ENCODE data around the gene CCDC170.

Gene CCDC170

DNA sequence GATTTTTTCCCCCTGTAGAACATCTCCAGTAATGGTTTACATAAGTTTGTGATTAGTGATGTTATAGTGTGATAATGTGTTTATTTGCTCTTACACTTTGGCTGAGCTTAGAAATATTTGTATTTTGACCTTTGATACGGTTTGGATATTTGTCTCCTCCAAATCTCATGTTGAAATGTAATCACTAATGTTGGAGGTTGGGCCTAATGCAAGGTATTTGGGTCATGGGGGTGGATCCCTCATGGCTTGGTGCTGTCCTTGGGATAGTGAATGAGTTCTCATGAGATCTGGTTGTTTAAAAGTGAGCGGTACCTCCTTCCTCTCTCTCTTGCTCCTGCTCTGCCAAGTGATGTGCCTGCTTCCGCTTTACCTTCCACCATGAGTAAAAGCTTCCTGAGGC, 147.2 kb downstream of the CCDC170 start:
- H4K8ac ChIP-seq (ENCODE audit: low read length), result no peak overlapping the region
- H4K91ac ChIP-seq (ENCODE audit: low read length), result no peak overlapping the region
- H3K27me3 ChIP-seq (ENCODE audit: control insufficient read depth in 1 of 2, insufficient read depth in 1 of 2, low read length in 2 of 2), result no peaks in the 10 kb centered on the region
- H3K9me3 ChIP-seq (ENCODE audit: control insufficient read depth, low read length), result no peaks in the 10 kb centered on the region
- no peak overlapping the region for H3K23ac ChIP-seq (ENCODE audit: low read length in 2 of 2)
- no peak overlapping the region for H3K9ac ChIP-seq (ENCODE audit: low read length)
- H3K36me3 ChIP-seq (ENCODE audit: control insufficient read depth in 1 of 2, insufficient read depth in 2 of 2, low read depth in 1 of 2, low read length in 2 of 2), result no peaks in the 10 kb centered on the region
- no peak overlapping the region for H3K4ac ChIP-seq (ENCODE audit: low read depth in 1 of 2, low read length in 2 of 2)
- H3K4me3 ChIP-seq (ENCODE audit: insufficient read depth in 1 of 2, low read depth in 1 of 2, low read length in 2 of 2), result no peak overlapping the region
- H3K4me2 ChIP-seq (ENCODE audit: low read length, poor library complexity, severe bottlenecking), result no peak overlapping the region
- no peak for DNase-seq
- WGBS, result 90% methylated on average over 3 of the region's 3 CpGs
- no peak overlapping the region for H2BK120ac ChIP-seq (ENCODE audit: low read depth, low read length)
- H2BK5ac ChIP-seq (ENCODE audit: low read depth, low read length, poor library complexity, severe bottlenecking), result no peak overlapping the region
- H3K27ac ChIP-seq (ENCODE audit: low read length, poor library complexity, severe bottlenecking), result no peak overlapping the region
- H2BK15ac ChIP-seq (ENCODE audit: low read depth, poor library complexity, severe bottlenecking), result no peak overlapping the region
- no peak overlapping the region for H2BK12ac ChIP-seq (ENCODE audit: low read length in 2 of 2)
- no peak overlapping the region for H3K18ac ChIP-seq (ENCODE audit: low read depth in 1 of 2, low read length in 2 of 2)
- no peak overlapping the region for H3K14ac ChIP-seq (ENCODE audit: low read length in 2 of 2)
- H3K79me1 ChIP-seq (replicated peaks; ENCODE audit: low read length, poor library complexity, severe bottlenecking), result no peaks in the 10 kb centered on the region
- no peak overlapping the region for H2AFZ ChIP-seq (ENCODE audit: low read depth, low read length)
- H3K4me1 ChIP-seq (ENCODE audit: control insufficient read depth, insufficient read depth, low read depth, low read length), result no peaks in the 10 kb centered on the region
- no peak overlapping the region for H2AK5ac ChIP-seq (ENCODE audit: low read length, severe bottlenecking)

DNA sequence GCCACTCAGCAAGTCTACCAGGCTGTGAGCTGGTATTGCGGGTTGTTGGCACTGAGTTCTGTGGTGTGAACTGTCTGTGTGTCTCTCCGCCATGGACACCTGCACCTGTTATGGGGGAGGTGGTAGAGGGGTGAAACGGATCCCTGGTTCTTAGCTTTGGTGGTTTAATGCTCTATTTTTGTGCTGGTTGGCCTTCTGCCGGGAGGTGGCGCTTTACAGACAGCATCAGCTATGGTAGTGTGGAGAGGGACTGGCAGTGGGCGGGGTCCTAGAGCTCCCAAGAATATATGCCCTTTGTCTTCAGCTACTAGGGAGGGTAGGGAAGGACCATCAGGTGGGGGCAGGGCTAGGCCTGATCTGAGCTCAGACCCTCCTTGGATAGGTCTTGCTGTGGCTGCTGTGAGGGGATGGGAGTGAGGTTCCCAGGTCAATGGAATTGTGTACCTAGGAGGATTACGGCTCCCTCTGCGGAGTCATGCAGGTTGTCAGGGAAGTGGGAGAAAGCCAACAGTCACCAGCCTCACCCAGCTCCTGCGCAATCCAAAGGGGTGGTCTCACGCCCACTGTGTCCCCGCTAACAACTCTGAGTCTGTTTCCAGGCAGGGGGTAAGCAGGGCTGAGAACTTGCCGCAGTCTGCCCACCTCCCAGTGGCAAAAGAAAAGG, 154.3 kb downstream of the CCDC170 start:
- Histone ChIP-seq H3K18ac (ENCODE audit: low read depth in 1 of 2, low read length in 2 of 2) (no peak overlapping the region), H2BK12ac (ENCODE audit: low read length in 2 of 2) (no peak overlapping the region), H3K23ac (ENCODE audit: low read length in 2 of 2) (no peak overlapping the region), H2BK15ac (ENCODE audit: low read depth, poor library complexity, severe bottlenecking) (no peak overlapping the region), H2AK5ac (ENCODE audit: low read length, severe bottlenecking) (no peak overlapping the region), H4K91ac (ENCODE audit: low read length) (no peak overlapping the region), H3K9me3 (ENCODE audit: control insufficient read depth, low read length) (peaks cover 3% of the 10 kb centered on the region), H3K36me3 (ENCODE audit: control insufficient read depth in 1 of 2, insufficient read depth in 2 of 2, low read depth in 1 of 2, low read length in 2 of 2) (no peaks in the 10 kb centered on the region), H2BK120ac (ENCODE audit: low read depth, low read length) (no peak overlapping the region), H3K79me1 (replicated peaks; ENCODE audit: low read length, poor library complexity, severe bottlenecking) (no peaks in the 10 kb centered on the region), H4K8ac (ENCODE audit: low read length) (no peak overlapping the region), H3K4me2 (ENCODE audit: low read length, poor library complexity, severe bottlenecking) (no peak overlapping the region), H3K9ac (ENCODE audit: low read length) (no peak overlapping the region), H2BK5ac (ENCODE audit: low read depth, low read length, poor library complexity, severe bottlenecking) (no peak overlapping the region), H3K4ac (ENCODE audit: low read depth in 1 of 2, low read length in 2 of 2) (no peak overlapping the region), H3K4me3 (ENCODE audit: insufficient read depth in 1 of 2, low read depth in 1 of 2, low read length in 2 of 2) (no peak overlapping the region), H3K27me3 (ENCODE audit: control insufficient read depth in 1 of 2, insufficient read depth in 1 of 2, low read length in 2 of 2) (no peaks in the 10 kb centered on the region), H3K4me1 (ENCODE audit: control insufficient read depth, insufficient read depth, low read depth, low read length) (no peaks in the 10 kb centered on the region), H3K27ac (ENCODE audit: low read length, poor library complexity, severe bottlenecking) (no peak overlapping the region), H3K14ac (ENCODE audit: low read length in 2 of 2) (no peak overlapping the region), H2AFZ (ENCODE audit: low read depth, low read length) (no peak overlapping the region)
- DNase-seq, result no peak
- 66% methylated on average over 12 of the region's 12 CpGs for WGBS

DNA sequence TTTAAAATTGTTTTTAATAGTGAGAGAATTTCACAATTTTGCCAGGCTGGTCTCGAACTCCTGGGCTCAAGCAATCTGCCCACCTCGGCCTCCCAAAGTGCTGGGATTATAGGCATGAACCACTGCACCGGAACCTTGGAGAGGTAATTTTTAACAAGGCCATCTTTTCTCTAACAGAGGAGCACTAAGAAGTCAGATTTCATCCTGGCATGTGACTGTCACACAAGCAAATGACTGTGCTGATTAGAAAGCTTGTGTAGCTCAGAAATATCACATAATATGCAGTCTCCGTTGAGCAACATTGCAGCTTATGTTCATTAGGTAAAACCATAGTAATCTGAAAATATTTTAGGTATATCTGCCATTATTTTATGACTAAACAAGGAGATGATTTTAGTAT, 156.0 kb downstream of the CCDC170 start:
- no peak overlapping the region for H2BK120ac ChIP-seq (ENCODE audit: low read depth, low read length)
- WGBS, result 67% methylated on average over 3 of the region's 4 CpGs
- H3K9ac ChIP-seq (ENCODE audit: low read length), result no peak overlapping the region
- no peaks in the 10 kb centered on the region for H3K4me1 ChIP-seq (ENCODE audit: control insufficient read depth, insufficient read depth, low read depth, low read length)
- DNase-seq, result no peak
- H2AK5ac ChIP-seq (ENCODE audit: low read length, severe bottlenecking), result no peak overlapping the region
- no peak overlapping the region for H3K27ac ChIP-seq (ENCODE audit: low read length, poor library complexity, severe bottlenecking)
- H3K23ac ChIP-seq (ENCODE audit: low read length in 2 of 2), result no peak overlapping the region
- H3K4me2 ChIP-seq (ENCODE audit: low read length, poor library complexity, severe bottlenecking), result no peak overlapping the region
- H3K9me3 ChIP-seq (ENCODE audit: control insufficient read depth, low read length), result peaks cover 10% of the 10 kb centered on the region
- H4K8ac ChIP-seq (ENCODE audit: low read length), result no peak overlapping the region
- H2AFZ ChIP-seq (ENCODE audit: low read depth, low read length), result no peak overlapping the region
- no peak overlapping the region for H3K4ac ChIP-seq (ENCODE audit: low read depth in 1 of 2, low read length in 2 of 2)
- no peak overlapping the region for H4K91ac ChIP-seq (ENCODE audit: low read length)
- no peaks in the 10 kb centered on the region for H3K79me1 ChIP-seq (replicated peaks; ENCODE audit: low read length, poor library complexity, severe bottlenecking)
- no peaks in the 10 kb centered on the region for H3K36me3 ChIP-seq (ENCODE audit: control insufficient read depth in 1 of 2, insufficient read depth in 2 of 2, low read depth in 1 of 2, low read length in 2 of 2)
- no peak overlapping the region for H2BK15ac ChIP-seq (ENCODE audit: low read depth, poor library complexity, severe bottlenecking)
- no peaks in the 10 kb centered on the region for H3K27me3 ChIP-seq (ENCODE audit: control insufficient read depth in 1 of 2, insufficient read depth in 1 of 2, low read length in 2 of 2)
- no peak overlapping the region for H3K14ac ChIP-seq (ENCODE audit: low read length in 2 of 2)
- no peak overlapping the region for H3K4me3 ChIP-seq (ENCODE audit: insufficient read depth in 1 of 2, low read depth in 1 of 2, low read length in 2 of 2)
- H3K18ac ChIP-seq (ENCODE audit: low read depth in 1 of 2, low read length in 2 of 2), result no peak overlapping the region
- H2BK5ac ChIP-seq (ENCODE audit: low read depth, low read length, poor library complexity, severe bottlenecking), result no peak overlapping the region
- H2BK12ac ChIP-seq (ENCODE audit: low read length in 2 of 2), result no peak overlapping the region

DNA sequence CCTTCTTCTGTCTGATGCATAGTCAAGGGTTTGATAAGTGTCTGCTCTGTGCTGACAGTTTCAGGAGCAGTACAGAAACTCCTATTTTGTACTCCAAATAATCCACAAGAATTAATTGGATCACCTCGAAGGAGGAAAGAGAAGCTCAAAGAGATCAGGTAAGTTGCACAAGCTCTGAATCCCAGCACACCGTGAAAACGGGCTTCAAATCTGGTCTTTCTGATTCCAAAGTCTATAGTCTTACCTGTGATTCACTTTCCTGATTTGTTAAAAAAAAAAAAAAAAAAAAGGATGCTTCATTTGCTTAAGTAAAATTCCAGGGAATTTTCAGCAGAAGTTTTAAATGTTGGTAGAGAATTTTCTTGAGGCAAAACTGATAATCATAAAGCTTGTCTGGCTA, 157.8 kb downstream of the CCDC170 start:
- Histone ChIP-seq H3K9ac (ENCODE audit: low read length) (no peak overlapping the region), H3K36me3 (ENCODE audit: control insufficient read depth in 1 of 2, insufficient read depth in 2 of 2, low read depth in 1 of 2, low read length in 2 of 2) (no peaks in the 10 kb centered on the region), H2BK15ac (ENCODE audit: low read depth, poor library complexity, severe bottlenecking) (no peak overlapping the region), H3K27me3 (ENCODE audit: control insufficient read depth in 1 of 2, insufficient read depth in 1 of 2, low read length in 2 of 2) (no peaks in the 10 kb centered on the region), H2BK12ac (ENCODE audit: low read length in 2 of 2) (no peak overlapping the region), H4K8ac (ENCODE audit: low read length) (no peak overlapping the region), H2BK120ac (ENCODE audit: low read depth, low read length) (no peak overlapping the region), H2AK5ac (ENCODE audit: low read length, severe bottlenecking) (no peak overlapping the region), H3K27ac (ENCODE audit: low read length, poor library complexity, severe bottlenecking) (no peak overlapping the region), H3K14ac (ENCODE audit: low read length in 2 of 2) (no peak overlapping the region), H3K18ac (ENCODE audit: low read depth in 1 of 2, low read length in 2 of 2) (no peak overlapping the region), H3K4ac (ENCODE audit: low read depth in 1 of 2, low read length in 2 of 2) (no peak overlapping the region), H3K4me3 (ENCODE audit: insufficient read depth in 1 of 2, low read depth in 1 of 2, low read length in 2 of 2) (no peak overlapping the region), H2AFZ (ENCODE audit: low read depth, low read length) (no peak overlapping the region), H2BK5ac (ENCODE audit: low read depth, low read length, poor library complexity, severe bottlenecking) (no peak overlapping the region), H3K23ac (ENCODE audit: low read length in 2 of 2) (no peak overlapping the region), H3K9me3 (ENCODE audit: control insufficient read depth, low read length) (peaks cover 22% of the 10 kb centered on the region), H3K4me1 (ENCODE audit: control insufficient read depth, insufficient read depth, low read depth, low read length) (no peaks in the 10 kb centered on the region), H3K79me1 (replicated peaks; ENCODE audit: low read length, poor library complexity, severe bottlenecking) (no peaks in the 10 kb centered on the region), H3K4me2 (ENCODE audit: low read length, poor library complexity, severe bottlenecking) (no peak overlapping the region), H4K91ac (ENCODE audit: low read length) (no peak overlapping the region)
- 73% methylated on average over 3 of the region's 3 CpGs for WGBS
- DNase-seq, result no peak

Measured in mesenchymal stem cell (in vitro differentiated cells and primary cell).